IMR-90 (cell line): ENCODE data around the gene CNIH2. TPM values are rescaled to one million over a fixed set of nuclear protein-coding genes. Genes with fewer than 3 reads are reported as not detected.

Source experiments
- ATAC-seq: fragments of 200-7000 bp; cut with Tn5 transposase; 2 replicates; pipeline ENCODE4 v1.9.1; 2020; ENCODE audit warnings: low read depth, mild to moderate bottlenecking, moderate library complexity
- BruUV-seq: library from RNA; stranded (reverse); fragments of 400-500 nt; replicated peaks from 2 replicates; lab custom pipeline; 2021; lab: Mats Ljungman, UMichigan
- CTCF ChIA-PET: fragments of 300-600 bp; formaldehyde crosslinking; extraction: SDS; loops from one replicate; lab custom pipeline; 2021; ENCODE audit warnings: antibody characterized with exemption; lab: Yijun Ruan, JAX
- POLR2A ChIA-PET: fragments of 300-600 bp; sonication (Branson Sonifier 250); formaldehyde crosslinking; loops from one replicate; lab custom pipeline; 2022; ENCODE audit warnings: antibody characterized with exemption; ENCODE audit not compliant: unreplicated experiment; lab: Charles Lee
- DNase-seq: peaks from one replicate; pipeline ENCODE4 v3.0.0; 2013
- H2AFZ ChIP-seq: replicated peaks from 2 replicates; pipeline ENCODE3; 2013; ENCODE audit warnings: low read length, mild to moderate bottlenecking; ENCODE audit not compliant: poor library complexity
- H2AK5ac ChIP-seq: 2 replicates; pipeline ENCODE4 v1.6.1; 2013; ENCODE audit warnings: low read depth, low read length, inconsistent platforms
- H2AK9ac ChIP-seq: replicated peaks from 2 replicates; pipeline ENCODE3; 2013; ENCODE audit warnings: mild to moderate bottlenecking, low read depth, low read length, moderate library complexity; ENCODE audit not compliant: poor library complexity
- H2BK120ac ChIP-seq: 2 replicates; pipeline ENCODE4 v1.6.1; 2013; ENCODE audit warnings: low read depth, low read length, inconsistent platforms
- H2BK15ac ChIP-seq: 3 replicates; pipeline ENCODE4 v1.6.1; 2013; ENCODE audit warnings: low read depth, low read length, inconsistent platforms
- H2BK20ac ChIP-seq: 2 replicates; pipeline ENCODE4 v1.6.1; 2013; ENCODE audit warnings: low read depth, mild to moderate bottlenecking, inconsistent platforms, low read length, moderate library complexity
- H2BK5ac ChIP-seq: 2 replicates; pipeline ENCODE4 v1.6.1; 2013; ENCODE audit warnings: mild to moderate bottlenecking, low read depth, low read length, inconsistent platforms; ENCODE audit not compliant: poor library complexity, severe bottlenecking
- H3K14ac ChIP-seq: replicated peaks from 2 replicates; pipeline ENCODE4 v1.6.1; 2013; ENCODE audit warnings: low read depth, low read length, inconsistent platforms
- H3K18ac ChIP-seq: 2 replicates; pipeline ENCODE4 v1.6.1; 2013; ENCODE audit warnings: low read depth, low read length, control low read depth
- H3K23ac ChIP-seq: 2 replicates; pipeline ENCODE4 v1.6.1; 2013; ENCODE audit warnings: low read depth, low read length, inconsistent platforms
- H3K27ac ChIP-seq: 2 replicates; pipeline ENCODE4 v1.5.1; 2013; ENCODE audit warnings: mild to moderate bottlenecking, control low read depth, low read length; ENCODE audit not compliant: insufficient read depth
- H3K27me3 ChIP-seq: 2 replicates; pipeline ENCODE4 v1.6.1; 2013; ENCODE audit warnings: low read length; ENCODE audit not compliant: control insufficient read depth, insufficient read depth
- H3K36me3 ChIP-seq: 2 replicates; pipeline ENCODE4 v1.6.1; 2013; ENCODE audit warnings: low read length, mixed read lengths; ENCODE audit not compliant: control insufficient read depth, insufficient read depth
- H3K4ac ChIP-seq: 2 replicates; pipeline ENCODE4 v1.6.1; 2013; ENCODE audit warnings: low read depth, low read length, inconsistent platforms
- H3K4me1 ChIP-seq: 2 replicates; pipeline ENCODE4 v1.6.1; 2013; ENCODE audit warnings: low read length, mixed read lengths; ENCODE audit not compliant: control insufficient read depth, insufficient read depth
- H3K4me2 ChIP-seq: 2 replicates; pipeline ENCODE4 v1.6.1; 2013; ENCODE audit warnings: low read depth, mild to moderate bottlenecking, control low read depth, low read length, moderate library complexity
- H3K4me3 ChIP-seq: 2 replicates; pipeline ENCODE4 v1.5.1; 2013; ENCODE audit warnings: low read depth, mild to moderate bottlenecking, control low read depth, low read length, moderate library complexity; ENCODE audit not compliant: insufficient read depth
- H3K56ac ChIP-seq: 2 replicates; pipeline ENCODE4 v1.6.1; 2013; ENCODE audit warnings: low read length, inconsistent platforms; ENCODE audit not compliant: insufficient read depth; ENCODE audit errors: extremely low read depth
- H3K79me1 ChIP-seq, 2 experiments: 2 replicates each; pipeline ENCODE4 v1.6.1; 2013; ENCODE audit warnings: low read length in 2 of 2, inconsistent platforms in 1 of 2, low read depth in 1 of 2
- H3K9ac ChIP-seq: 2 replicates; pipeline ENCODE4 v1.6.1; 2013; ENCODE audit warnings: low read depth, low read length, control low read depth
- H3K9me1 ChIP-seq: 2 replicates; pipeline ENCODE4 v1.6.1; 2013; ENCODE audit warnings: low read length, inconsistent platforms; ENCODE audit not compliant: insufficient read depth
- H3K9me3 ChIP-seq: 2 replicates; pipeline ENCODE4 v1.6.1; 2013; ENCODE audit warnings: low read length; ENCODE audit not compliant: control insufficient read depth, insufficient read depth
- H4K20me1 ChIP-seq: 2 replicates; pipeline ENCODE4 v1.6.1; 2013; ENCODE audit warnings: low read length, inconsistent platforms; ENCODE audit not compliant: insufficient read depth
- H4K5ac ChIP-seq: 2 replicates; pipeline ENCODE4 v1.6.1; 2013; ENCODE audit warnings: mild to moderate bottlenecking, low read depth, low read length, control low read depth
- H4K8ac ChIP-seq, 2 experiments: 2 replicates each; pipeline ENCODE4 v1.6.1; 2013; ENCODE audit warnings: low read depth in 2 of 2, low read length in 2 of 2, control low read depth in 1 of 2, inconsistent platforms in 1 of 2
- H4K91ac ChIP-seq: 2 replicates; pipeline ENCODE4 v1.6.1; 2013; ENCODE audit warnings: low read depth, low read length, inconsistent platforms; ENCODE audit not compliant: insufficient read depth
- CTCF ChIP-seq: conservative IDR thresholded peaks from 2 replicates; pipeline ENCODE4 v1.5.1; 2012; ENCODE audit warnings: mild to moderate bottlenecking, low read depth, low read length, improper control_type of control experiment
- MAZ ChIP-seq: IDR thresholded peaks from 2 replicates; pipeline ENCODE4 v1.6.1; 2012; ENCODE audit warnings: low read depth, mild to moderate bottlenecking, low read length, improper control_type of control experiment, moderate library complexity, borderline replicate concordance
- WGBS, 2 experiments: methylation state at CpG; one replicate each; pipeline versions ENCODE4 v1.1.5 to v1.1.7; 2013; ENCODE audit warnings: missing lambda C conversion rate in 2 of 2; ENCODE audit not compliant: insufficient read length in 1 of 2; ENCODE audit errors: extremely low coverage in 2 of 2; 5-methylcytosine and 5-hydroxymethylcytosine counted together
- dilution Hi-C: fragments of 300-500 bp; cut with HindIII; formaldehyde crosslinking; loops from one replicate; pipeline ENCODE4 v1.14.3; 2018; ENCODE audit warnings: low sequenced_read_pairs; ENCODE audit not compliant: unreplicated experiment
- in situ Hi-C: fragments of 300-500 bp; cut with MboI; formaldehyde crosslinking; loops from 3 replicates; pipeline ENCODE4 v1.14.3; 2019; ENCODE audit warnings: low sequenced_read_pairs, inconsistent platforms, mixed read lengths
- intact Hi-C: fragments of 100-400 bp; cut with micrococcal nuclease; formaldehyde crosslinking; loops from 2 replicates; pipeline ENCODE4 v1.10.0; 2022
- polyA plus RNA-seq, 3 experiments: library from polyadenylated mRNA; depleted of rRNA; stranded (reverse); fragments of >200 nt; gene quantifications; 2 replicates each; pipeline ENCODE4 v1.2.3, GENCODE V29; 2012; ENCODE audit warnings: low replicate concordance in 1 of 3
- total RNA-seq: library from RNA; depleted of rRNA; stranded (reverse); fragments of >200 nt; gene quantifications from 2 replicates; pipeline ENCODE4 v1.2.3, GENCODE V29; 2012

Gene CNIH2
- total and polyA plus RNA-seq, 2 of the 4 experiments (the other 2 are of a cell fraction) = 0.54 to 3.4 TPM

- H4K20me1 ChIP-seq = peaks cover 19% of the 10 kb centered on the region; the same call in 1 of the 2 replicates
- no CpG with 5 or more reads among the region's 12 CpGs for WGBS, 2 experiments
- H2AK9ac ChIP-seq = no peak overlapping the region
- no TSS peak for BruUV-seq
- no peak overlapping the region for H2BK120ac ChIP-seq
- H3K14ac ChIP-seq = no peak overlapping the region
- H4K91ac ChIP-seq = no peak overlapping the region
- no peak overlapping the region for H2AFZ ChIP-seq
- intact Hi-C loops = no loop called here
- no peak overlapping the region for H3K4me3 ChIP-seq
- H3K4me1 ChIP-seq = peaks cover 4% of the 10 kb centered on the region; the same call in 1 of the 2 replicates
- ChIA-PET POLR2A (no interaction called here), CTCF (no interaction called here)
- H4K5ac ChIP-seq = no peak overlapping the region
- ATAC-seq (no peak), DNase-seq (no peak)
- no peak overlapping the region for H3K23ac ChIP-seq
- no peaks in the 10 kb centered on the region; the same call in 1 of the 2 replicates for H3K9me1 ChIP-seq
- H2BK5ac ChIP-seq = no peak overlapping the region
- H3K9ac ChIP-seq = no peak overlapping the region
- no peak overlapping the region for H3K27ac ChIP-seq
- H2BK20ac ChIP-seq = no peak overlapping the region
- H3K4me2 ChIP-seq = no peak overlapping the region
- no peaks in the 10 kb centered on the region for H3K9me3 ChIP-seq
- H3K18ac ChIP-seq = no peak overlapping the region
- H3K27me3 ChIP-seq = no peaks in the 10 kb centered on the region
- H2BK15ac ChIP-seq = no peak overlapping the region
- H2AK5ac ChIP-seq = no peak overlapping the region
- no peak overlapping the region for H3K56ac ChIP-seq
- no peak overlapping the region for H4K8ac ChIP-seq
- H3K4ac ChIP-seq = no peak overlapping the region
- TF ChIP-seq MAZ = no peak
- peak; percentile 37 for TF ChIP-seq CTCF
- peaks cover 5 to 44% of the 10 kb centered on the region in 2 experiments; a peak in 3 of 4 replicates for H3K79me1 ChIP-seq
- dilution Hi-C loops = no loop called here
- in situ Hi-C loops = no loop called here
- peaks cover 43% of the 10 kb centered on the region for H3K36me3 ChIP-seq
Observed at GRCh38 chr11:66264914-66265313, 13.1 kb upstream of the CNIH2 start.
